IMR-90 (cell line): ENCODE measurements around the gene SLC19A2. TPM values are rescaled to one million over a fixed set of nuclear protein-coding genes. Genes with fewer than 3 reads are reported as not detected.

Experiments used
- ATAC-seq: fragments of 200-7000 bp; cut with Tn5 transposase; 2 replicates; pipeline ENCODE4 v1.9.1; 2020; ENCODE audit warnings: low read depth, mild to moderate bottlenecking, moderate library complexity
- BruUV-seq: library from RNA; stranded (reverse); fragments of 400-500 nt; replicated peaks from 2 replicates; lab custom pipeline; 2021; lab: Mats Ljungman, UMichigan
- CTCF ChIA-PET: fragments of 300-600 bp; formaldehyde crosslinking; extraction: SDS; loops from one replicate; lab custom pipeline; 2021; ENCODE audit warnings: antibody characterized with exemption; lab: Yijun Ruan, JAX
- POLR2A ChIA-PET: fragments of 300-600 bp; sonication (Branson Sonifier 250); formaldehyde crosslinking; loops from one replicate; lab custom pipeline; 2022; ENCODE audit warnings: antibody characterized with exemption; ENCODE audit not compliant: unreplicated experiment; lab: Charles Lee
- DNase-seq: peaks from one replicate; pipeline ENCODE4 v3.0.0; 2013
- H2AFZ ChIP-seq: replicated peaks from 2 replicates; pipeline ENCODE3; 2013; ENCODE audit warnings: low read length, mild to moderate bottlenecking; ENCODE audit not compliant: poor library complexity
- H2AK5ac ChIP-seq: 2 replicates; pipeline ENCODE4 v1.6.1; 2013; ENCODE audit warnings: low read depth, low read length, inconsistent platforms
- H2AK9ac ChIP-seq: replicated peaks from 2 replicates; pipeline ENCODE3; 2013; ENCODE audit warnings: mild to moderate bottlenecking, low read depth, low read length, moderate library complexity; ENCODE audit not compliant: poor library complexity
- H2BK120ac ChIP-seq: 2 replicates; pipeline ENCODE4 v1.6.1; 2013; ENCODE audit warnings: low read depth, low read length, inconsistent platforms
- H2BK15ac ChIP-seq: 3 replicates; pipeline ENCODE4 v1.6.1; 2013; ENCODE audit warnings: low read depth, low read length, inconsistent platforms
- H2BK20ac ChIP-seq: 2 replicates; pipeline ENCODE4 v1.6.1; 2013; ENCODE audit warnings: low read depth, mild to moderate bottlenecking, inconsistent platforms, low read length, moderate library complexity
- H2BK5ac ChIP-seq: 2 replicates; pipeline ENCODE4 v1.6.1; 2013; ENCODE audit warnings: mild to moderate bottlenecking, low read depth, low read length, inconsistent platforms; ENCODE audit not compliant: poor library complexity, severe bottlenecking
- H3K14ac ChIP-seq: replicated peaks from 2 replicates; pipeline ENCODE4 v1.6.1; 2013; ENCODE audit warnings: low read depth, low read length, inconsistent platforms
- H3K18ac ChIP-seq: 2 replicates; pipeline ENCODE4 v1.6.1; 2013; ENCODE audit warnings: low read depth, low read length, control low read depth
- H3K23ac ChIP-seq: 2 replicates; pipeline ENCODE4 v1.6.1; 2013; ENCODE audit warnings: low read depth, low read length, inconsistent platforms
- H3K27ac ChIP-seq: 2 replicates; pipeline ENCODE4 v1.5.1; 2013; ENCODE audit warnings: mild to moderate bottlenecking, control low read depth, low read length; ENCODE audit not compliant: insufficient read depth
- H3K27me3 ChIP-seq: 2 replicates; pipeline ENCODE4 v1.6.1; 2013; ENCODE audit warnings: low read length; ENCODE audit not compliant: control insufficient read depth, insufficient read depth
- H3K36me3 ChIP-seq: 2 replicates; pipeline ENCODE4 v1.6.1; 2013; ENCODE audit warnings: low read length, mixed read lengths; ENCODE audit not compliant: control insufficient read depth, insufficient read depth
- H3K4ac ChIP-seq: 2 replicates; pipeline ENCODE4 v1.6.1; 2013; ENCODE audit warnings: low read depth, low read length, inconsistent platforms
- H3K4me1 ChIP-seq: 2 replicates; pipeline ENCODE4 v1.6.1; 2013; ENCODE audit warnings: low read length, mixed read lengths; ENCODE audit not compliant: control insufficient read depth, insufficient read depth
- H3K4me2 ChIP-seq: 2 replicates; pipeline ENCODE4 v1.6.1; 2013; ENCODE audit warnings: low read depth, mild to moderate bottlenecking, control low read depth, low read length, moderate library complexity
- H3K4me3 ChIP-seq: 2 replicates; pipeline ENCODE4 v1.5.1; 2013; ENCODE audit warnings: low read depth, mild to moderate bottlenecking, control low read depth, low read length, moderate library complexity; ENCODE audit not compliant: insufficient read depth
- H3K56ac ChIP-seq: 2 replicates; pipeline ENCODE4 v1.6.1; 2013; ENCODE audit warnings: low read length, inconsistent platforms; ENCODE audit not compliant: insufficient read depth; ENCODE audit errors: extremely low read depth
- H3K79me1 ChIP-seq, 2 experiments: 2 replicates each; pipeline ENCODE4 v1.6.1; 2013; ENCODE audit warnings: low read length in 2 of 2, inconsistent platforms in 1 of 2, low read depth in 1 of 2
- H3K9ac ChIP-seq: 2 replicates; pipeline ENCODE4 v1.6.1; 2013; ENCODE audit warnings: low read depth, low read length, control low read depth
- H3K9me1 ChIP-seq: 2 replicates; pipeline ENCODE4 v1.6.1; 2013; ENCODE audit warnings: low read length, inconsistent platforms; ENCODE audit not compliant: insufficient read depth
- H3K9me3 ChIP-seq: 2 replicates; pipeline ENCODE4 v1.6.1; 2013; ENCODE audit warnings: low read length; ENCODE audit not compliant: control insufficient read depth, insufficient read depth
- H4K20me1 ChIP-seq: 2 replicates; pipeline ENCODE4 v1.6.1; 2013; ENCODE audit warnings: low read length, inconsistent platforms; ENCODE audit not compliant: insufficient read depth
- H4K5ac ChIP-seq: 2 replicates; pipeline ENCODE4 v1.6.1; 2013; ENCODE audit warnings: mild to moderate bottlenecking, low read depth, low read length, control low read depth
- H4K8ac ChIP-seq, 2 experiments: 2 replicates each; pipeline ENCODE4 v1.6.1; 2013; ENCODE audit warnings: low read depth in 2 of 2, low read length in 2 of 2, control low read depth in 1 of 2, inconsistent platforms in 1 of 2
- H4K91ac ChIP-seq: 2 replicates; pipeline ENCODE4 v1.6.1; 2013; ENCODE audit warnings: low read depth, low read length, inconsistent platforms; ENCODE audit not compliant: insufficient read depth
- BHLHE40 ChIP-seq: fragments of 150-350 bp; IDR thresholded peaks from 2 replicates; pipeline ENCODE4 v1.6.1; 2016; ENCODE audit warnings: mild to moderate bottlenecking, low read depth, low read length
- CEBPB ChIP-seq: IDR thresholded peaks from 2 replicates; pipeline ENCODE4 v1.6.1; 2012; ENCODE audit warnings: low read depth, low read length, improper control_type of control experiment
- CHD1 ChIP-seq: IDR thresholded peaks from 2 replicates; pipeline ENCODE4 v1.6.1; 2012; ENCODE audit warnings: low read depth, low read length, improper control_type of control experiment
- FOS ChIP-seq: fragments of 150-350 bp; IDR thresholded peaks from 2 replicates; pipeline ENCODE4 v1.6.1; 2016; ENCODE audit warnings: low read depth, low read length
- MAFK ChIP-seq: IDR thresholded peaks from 2 replicates; pipeline ENCODE4 v1.6.1; 2012; ENCODE audit warnings: low read depth, low read length, improper control_type of control experiment
- MAZ ChIP-seq: IDR thresholded peaks from 2 replicates; pipeline ENCODE4 v1.6.1; 2012; ENCODE audit warnings: low read depth, mild to moderate bottlenecking, low read length, improper control_type of control experiment, moderate library complexity, borderline replicate concordance
- MXI1 ChIP-seq: IDR thresholded peaks from 2 replicates; pipeline ENCODE4 v1.6.1; 2012; ENCODE audit warnings: low read depth, mild to moderate bottlenecking, low read length, moderate library complexity, borderline replicate concordance
- NFE2L2 ChIP-seq: fragments of 150-350 bp; IDR thresholded peaks from 2 replicates; pipeline ENCODE4 v1.6.1; 2016; ENCODE audit warnings: low read depth, mild to moderate bottlenecking, low read length
- POLR2A ChIP-seq: IDR thresholded peaks from 2 replicates; pipeline ENCODE4 v1.6.1; 2012; ENCODE audit warnings: mild to moderate bottlenecking, low read depth, low read length
- RAD21 ChIP-seq: IDR thresholded peaks from 2 replicates; pipeline ENCODE4 v1.6.1; 2012; ENCODE audit warnings: low read length, improper control_type of control experiment
- RCOR1 ChIP-seq: IDR thresholded peaks from 2 replicates; pipeline ENCODE4 v1.6.1; 2012; ENCODE audit warnings: mild to moderate bottlenecking, low read length, improper control_type of control experiment; ENCODE audit not compliant: insufficient replicate concordance
- RFX5 ChIP-seq: IDR thresholded peaks from 2 replicates; pipeline ENCODE4 v1.8.0; 2012; ENCODE audit warnings: low read depth, mild to moderate bottlenecking, low read length, moderate library complexity
- SMC3 ChIP-seq: fragments of 150-350 bp; IDR thresholded peaks from 2 replicates; pipeline ENCODE4 v1.6.1; 2016; ENCODE audit warnings: low read depth, mild to moderate bottlenecking, antibody characterized with exemption, low read length, moderate library complexity
- WGBS, 2 experiments: methylation state at CpG; one replicate each; pipeline versions ENCODE4 v1.1.5 to v1.1.7; 2013; ENCODE audit warnings: missing lambda C conversion rate in 2 of 2; ENCODE audit not compliant: insufficient read length in 1 of 2; ENCODE audit errors: extremely low coverage in 2 of 2; 5-methylcytosine and 5-hydroxymethylcytosine counted together
- dilution Hi-C: fragments of 300-500 bp; cut with HindIII; formaldehyde crosslinking; loops from one replicate; pipeline ENCODE4 v1.14.3; 2018; ENCODE audit warnings: low sequenced_read_pairs; ENCODE audit not compliant: unreplicated experiment
- in situ Hi-C: fragments of 300-500 bp; cut with MboI; formaldehyde crosslinking; loops from 3 replicates; pipeline ENCODE4 v1.14.3; 2019; ENCODE audit warnings: low sequenced_read_pairs, inconsistent platforms, mixed read lengths
- intact Hi-C: fragments of 100-400 bp; cut with micrococcal nuclease; formaldehyde crosslinking; loops from 2 replicates; pipeline ENCODE4 v1.10.0; 2022
- polyA plus RNA-seq, 3 experiments: library from polyadenylated mRNA; depleted of rRNA; stranded (reverse); fragments of >200 nt; gene quantifications; 2 replicates each; pipeline ENCODE4 v1.2.3, GENCODE V29; 2012; ENCODE audit warnings: low replicate concordance in 1 of 3
- total RNA-seq: library from RNA; depleted of rRNA; stranded (reverse); fragments of >200 nt; gene quantifications from 2 replicates; pipeline ENCODE4 v1.2.3, GENCODE V29; 2012
- TF ChIP-seq, protein P1 (sequence below): conservative IDR thresholded peaks from 2 replicates; pipeline ENCODE4 v1.5.1; 2012; ENCODE audit warnings: mild to moderate bottlenecking, low read depth, low read length, improper control_type of control experiment
- TF ChIP-seq, protein P2 (sequence below): fragments of 150-350 bp; IDR thresholded peaks from 2 replicates; pipeline ENCODE4 v1.6.1; 2016; ENCODE audit warnings: low read depth, mild to moderate bottlenecking, low read length, moderate library complexity, borderline replicate concordance
- TF ChIP-seq, protein P3 (sequence below): fragments of 150-350 bp; IDR thresholded peaks from 2 replicates; pipeline ENCODE4 v1.6.1; 2017; ENCODE audit warnings: mild to moderate bottlenecking, antibody characterized with exemption, low read length, low read depth

Gene SLC19A2
- total and polyA plus RNA-seq, 2 of the 4 experiments (the other 2 are of a cell fraction): 3.6 to 5.2 TPM

DNA sequence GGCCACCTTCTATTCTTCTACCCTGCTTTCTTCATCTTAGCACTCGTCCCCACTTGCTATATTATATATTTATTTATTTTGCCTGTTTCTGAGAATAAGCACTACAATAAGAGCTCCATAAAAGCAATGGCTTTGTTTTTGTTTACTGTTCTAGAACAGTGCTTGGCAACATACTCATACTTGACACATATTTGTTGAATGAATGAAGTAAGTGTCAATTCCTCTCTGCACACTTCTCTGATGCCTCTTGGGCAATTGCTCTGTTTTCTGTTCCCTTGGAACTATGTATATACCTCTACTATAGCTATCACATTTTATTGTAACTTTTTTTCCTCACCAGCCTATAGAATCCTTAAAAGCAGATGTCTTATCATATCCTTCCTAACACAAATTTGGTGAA is 7.5 kb upstream of the SLC19A2 start:
- H2AFZ ChIP-seq: no peak overlapping the region
- H3K4me2 ChIP-seq: no peak overlapping the region
- no peaks in the 10 kb centered on the region for H4K20me1 ChIP-seq
- no peak overlapping the region for H3K18ac ChIP-seq
- H3K9me1 ChIP-seq: no peaks in the 10 kb centered on the region
- no peak overlapping the region for H2AK9ac ChIP-seq
- no peak overlapping the region for H3K14ac ChIP-seq
- no peak overlapping the region for H3K9ac ChIP-seq
- no peaks in the 10 kb centered on the region for H3K27me3 ChIP-seq
- H3K79me1 ChIP-seq: no peaks in the 10 kb centered on the region
- no peak overlapping the region for H3K23ac ChIP-seq
- no TSS peak for BruUV-seq
- in situ Hi-C loops (no loop called here), intact Hi-C loops (no loop called here), dilution Hi-C loops (no loop called here)
- H3K4me1 ChIP-seq: no peaks in the 10 kb centered on the region
- no peak overlapping the region for H3K4me3 ChIP-seq
- H3K4ac ChIP-seq: no peak overlapping the region
- no peak overlapping the region for H4K5ac ChIP-seq
- no peak overlapping the region for H2AK5ac ChIP-seq
- H2BK15ac ChIP-seq: no peak overlapping the region
- H3K9me3 ChIP-seq: no peaks in the 10 kb centered on the region
- H3K27ac ChIP-seq: no peak overlapping the region
- H4K91ac ChIP-seq: no peak overlapping the region
- H2BK120ac ChIP-seq: no peak overlapping the region
- no peak for ATAC-seq
- no CpG with 5 or more reads among the region's 1 CpG for WGBS, 2 experiments
- TF ChIP-seq RCOR1 (no peak), SMC3 (no peak), CHD1 (no peak), NFE2L2 (no peak), RAD21 (no peak), CEBPB (no peak), BHLHE40 (no peak), FOS (no peak), POLR2A (no peak), MAZ (no peak), MXI1 (no peak), MAFK (no peak), RFX5 (no peak)
- TF ChIP-seq, protein P1, sequence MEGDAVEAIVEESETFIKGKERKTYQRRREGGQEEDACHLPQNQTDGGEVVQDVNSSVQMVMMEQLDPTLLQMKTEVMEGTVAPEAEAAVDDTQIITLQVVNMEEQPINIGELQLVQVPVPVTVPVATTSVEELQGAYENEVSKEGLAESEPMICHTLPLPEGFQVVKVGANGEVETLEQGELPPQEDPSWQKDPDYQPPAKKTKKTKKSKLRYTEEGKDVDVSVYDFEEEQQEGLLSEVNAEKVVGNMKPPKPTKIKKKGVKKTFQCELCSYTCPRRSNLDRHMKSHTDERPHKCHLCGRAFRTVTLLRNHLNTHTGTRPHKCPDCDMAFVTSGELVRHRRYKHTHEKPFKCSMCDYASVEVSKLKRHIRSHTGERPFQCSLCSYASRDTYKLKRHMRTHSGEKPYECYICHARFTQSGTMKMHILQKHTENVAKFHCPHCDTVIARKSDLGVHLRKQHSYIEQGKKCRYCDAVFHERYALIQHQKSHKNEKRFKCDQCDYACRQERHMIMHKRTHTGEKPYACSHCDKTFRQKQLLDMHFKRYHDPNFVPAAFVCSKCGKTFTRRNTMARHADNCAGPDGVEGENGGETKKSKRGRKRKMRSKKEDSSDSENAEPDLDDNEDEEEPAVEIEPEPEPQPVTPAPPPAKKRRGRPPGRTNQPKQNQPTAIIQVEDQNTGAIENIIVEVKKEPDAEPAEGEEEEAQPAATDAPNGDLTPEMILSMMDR: no peak
- TF ChIP-seq, protein P2, sequence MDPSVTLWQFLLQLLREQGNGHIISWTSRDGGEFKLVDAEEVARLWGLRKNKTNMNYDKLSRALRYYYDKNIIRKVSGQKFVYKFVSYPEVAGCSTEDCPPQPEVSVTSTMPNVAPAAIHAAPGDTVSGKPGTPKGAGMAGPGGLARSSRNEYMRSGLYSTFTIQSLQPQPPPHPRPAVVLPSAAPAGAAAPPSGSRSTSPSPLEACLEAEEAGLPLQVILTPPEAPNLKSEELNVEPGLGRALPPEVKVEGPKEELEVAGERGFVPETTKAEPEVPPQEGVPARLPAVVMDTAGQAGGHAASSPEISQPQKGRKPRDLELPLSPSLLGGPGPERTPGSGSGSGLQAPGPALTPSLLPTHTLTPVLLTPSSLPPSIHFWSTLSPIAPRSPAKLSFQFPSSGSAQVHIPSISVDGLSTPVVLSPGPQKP: no peak
- TF ChIP-seq, protein P3, sequence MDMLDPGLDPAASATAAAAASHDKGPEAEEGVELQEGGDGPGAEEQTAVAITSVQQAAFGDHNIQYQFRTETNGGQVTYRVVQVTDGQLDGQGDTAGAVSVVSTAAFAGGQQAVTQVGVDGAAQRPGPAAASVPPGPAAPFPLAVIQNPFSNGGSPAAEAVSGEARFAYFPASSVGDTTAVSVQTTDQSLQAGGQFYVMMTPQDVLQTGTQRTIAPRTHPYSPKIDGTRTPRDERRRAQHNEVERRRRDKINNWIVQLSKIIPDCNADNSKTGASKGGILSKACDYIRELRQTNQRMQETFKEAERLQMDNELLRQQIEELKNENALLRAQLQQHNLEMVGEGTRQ: no peak
- H4K8ac ChIP-seq: no peak overlapping the region
- no peak overlapping the region for H3K56ac ChIP-seq
- DNase-seq: no peak
- ChIA-PET CTCF (no interaction called here), POLR2A (no interaction called here)
- H2BK20ac ChIP-seq: no peak overlapping the region
- H2BK5ac ChIP-seq: no peak overlapping the region
- no peaks in the 10 kb centered on the region for H3K36me3 ChIP-seq
